H9 (cell line): ENCODE results near the gene KAT2B. TPM values are rescaled to one million over a fixed set of nuclear protein-coding genes. Genes with fewer than 3 reads are reported as not detected.

Experiments used
- DNase-seq: peaks from one replicate; pipeline ENCODE4 v3.0.0-alpha.2; 2017
- H2AFZ ChIP-seq: one replicate; pipeline ENCODE4 v1.6.1; 2013; ENCODE audit warnings: mild to moderate bottlenecking, low read length, control low read depth, moderate library complexity
- H2AK5ac ChIP-seq: 2 replicates; pipeline ENCODE4 v1.6.1; 2013; ENCODE audit warnings: low read length, control low read depth, mixed read lengths; ENCODE audit not compliant: insufficient read length
- H2BK120ac ChIP-seq: one replicate; pipeline ENCODE4 v1.6.1; 2013; ENCODE audit warnings: low read depth, mild to moderate bottlenecking, low read length, control low read depth, inconsistent platforms; ENCODE audit not compliant: poor library complexity, severe bottlenecking
- H2BK12ac ChIP-seq: 2 replicates; pipeline ENCODE4 v1.6.1; 2013; ENCODE audit warnings: low read length, control low read depth, mixed read lengths, low read depth; ENCODE audit not compliant: insufficient read length
- H2BK15ac ChIP-seq: 2 replicates; pipeline ENCODE4 v1.6.1; 2013; ENCODE audit warnings: low read depth, low read length, control low read depth
- H2BK20ac ChIP-seq: one replicate; pipeline ENCODE4 v1.6.1; 2013; ENCODE audit warnings: low read depth, mild to moderate bottlenecking, low read length, control low read depth, inconsistent platforms; ENCODE audit not compliant: poor library complexity, severe bottlenecking
- H2BK5ac ChIP-seq: 2 replicates; pipeline ENCODE4 v1.6.1; 2013; ENCODE audit warnings: low read length, control low read depth, mixed read lengths; ENCODE audit not compliant: insufficient read length
- H3K14ac ChIP-seq: 2 replicates; pipeline ENCODE4 v1.6.1; 2013; ENCODE audit warnings: low read length, control low read depth; ENCODE audit not compliant: insufficient read depth
- H3K18ac ChIP-seq: 2 replicates; pipeline ENCODE4 v1.6.1; 2013; ENCODE audit warnings: low read depth, mild to moderate bottlenecking, mixed read lengths, low read length, control low read depth; ENCODE audit not compliant: insufficient read length
- H3K23ac ChIP-seq: 2 replicates; pipeline ENCODE4 v1.6.1; 2013; ENCODE audit warnings: low read length, control low read depth, mixed read lengths, low read depth; ENCODE audit not compliant: insufficient read length
- H3K23me2 ChIP-seq: 2 replicates; pipeline ENCODE4 v1.6.1; 2013; ENCODE audit warnings: low read depth, mild to moderate bottlenecking, mixed read lengths, low read length, control low read depth; ENCODE audit not compliant: insufficient read length, poor library complexity, severe bottlenecking
- H3K27ac ChIP-seq: 2 replicates; pipeline ENCODE4 v1.5.1; 2013; ENCODE audit warnings: low read length, control low read depth, mixed read lengths, low read depth; ENCODE audit not compliant: insufficient read length
- H3K27me3 ChIP-seq: 2 replicates; pipeline ENCODE4 v1.6.1; 2013; ENCODE audit warnings: low read length, control low read depth, inconsistent platforms; ENCODE audit not compliant: insufficient read depth
- H3K4ac ChIP-seq: 2 replicates; pipeline ENCODE4 v1.6.1; 2013; ENCODE audit warnings: low read depth, mild to moderate bottlenecking, control low read depth, inconsistent platforms, low read length, moderate library complexity
- H3K4me1 ChIP-seq: 2 replicates; pipeline ENCODE4 v1.6.1; 2013; ENCODE audit warnings: low read length, control low read depth, inconsistent platforms; ENCODE audit not compliant: insufficient read depth
- H3K4me2 ChIP-seq: 2 replicates; pipeline ENCODE4 v1.6.1; 2013; ENCODE audit warnings: low read length, control low read depth, mixed read lengths; ENCODE audit not compliant: insufficient read length, insufficient read depth
- H3K56ac ChIP-seq: 2 replicates; pipeline ENCODE4 v1.6.1; 2013; ENCODE audit warnings: low read depth, mild to moderate bottlenecking, mixed read lengths, low read length, control low read depth; ENCODE audit not compliant: insufficient read length
- H3K79me1 ChIP-seq: 2 replicates; pipeline ENCODE4 v1.6.1; 2013; ENCODE audit warnings: low read depth, mild to moderate bottlenecking, moderate library complexity, low read length, control low read depth, inconsistent platforms; ENCODE audit not compliant: insufficient read depth, poor library complexity, severe bottlenecking
- H3K79me2 ChIP-seq: 2 replicates; pipeline ENCODE4 v1.6.1; 2013; ENCODE audit warnings: low read length, control low read depth, inconsistent platforms; ENCODE audit not compliant: insufficient read depth
- H3K9ac ChIP-seq: 2 replicates; pipeline ENCODE4 v1.6.1; 2013; ENCODE audit warnings: low read length, control low read depth, mixed read lengths; ENCODE audit not compliant: insufficient read length; ENCODE audit errors: extremely low read depth
- H3K9me3 ChIP-seq: one replicate; pipeline ENCODE4 v1.6.1; 2013; ENCODE audit warnings: low read depth, low read length, inconsistent platforms; ENCODE audit not compliant: control insufficient read depth
- H3T11ph ChIP-seq: one replicate; pipeline ENCODE4 v1.6.1; 2013; ENCODE audit warnings: mild to moderate bottlenecking, low read length, control low read depth, inconsistent platforms
- H4K20me1 ChIP-seq: one replicate; pipeline ENCODE4 v1.6.1; 2013; ENCODE audit not compliant: control insufficient read depth, insufficient read length, insufficient read depth
- H4K5ac ChIP-seq: 2 replicates; pipeline ENCODE4 v1.6.1; 2013; ENCODE audit warnings: low read depth, mild to moderate bottlenecking, mixed read lengths, low read length, control low read depth; ENCODE audit not compliant: insufficient read length
- H4K8ac ChIP-seq: replicated peaks from 2 replicates; pipeline ENCODE4 v1.6.1; 2013; ENCODE audit warnings: low read length, control low read depth, mixed read lengths, low read depth; ENCODE audit not compliant: insufficient read length
- H4K91ac ChIP-seq: 2 replicates; pipeline ENCODE4 v1.6.1; 2013; ENCODE audit warnings: low read depth, mild to moderate bottlenecking, moderate library complexity, mixed read lengths, low read length, control low read depth; ENCODE audit not compliant: insufficient read length
- H3K27ac Mint-ChIP-seq, 3 experiments: 2 replicates in 2 of 3; 3 replicates in 1 of 3; pipeline ENCODE4 v1.8.0; 2020 to 2021; ENCODE audit warnings: mixed read lengths in 3 of 3, mild to moderate bottlenecking in 1 of 3, moderate library complexity in 1 of 3
- H3K27me3 Mint-ChIP-seq: 2 replicates; pipeline ENCODE4 v1.8.0; 2021; ENCODE audit warnings: low read depth, mild to moderate bottlenecking, moderate library complexity, mixed read lengths
- H3K36me3 Mint-ChIP-seq, 3 experiments: 2 replicates in 2 of 3; 3 replicates in 1 of 3; pipeline ENCODE4 v1.8.0; 2020 to 2021; ENCODE audit warnings: low read depth in 3 of 3, mixed read lengths in 3 of 3; ENCODE audit not compliant: insufficient read depth in 1 of 3
- H3K4me1 Mint-ChIP-seq, 2 experiments: 2 replicates each; pipeline ENCODE4 v1.8.0; 2020; ENCODE audit warnings: mixed read lengths in 2 of 2
- H3K4me3 Mint-ChIP-seq, 2 experiments: 2 replicates in 1 of 2; 3 replicates in 1 of 2; pipeline ENCODE4 v1.8.0; 2020 to 2021; ENCODE audit warnings: mild to moderate bottlenecking in 2 of 2, mixed read lengths in 2 of 2, moderate library complexity in 1 of 2
- H3K9me3 Mint-ChIP-seq, 2 experiments: 2 replicates in 1 of 2; 3 replicates in 1 of 2; pipeline ENCODE4 v1.8.0; 2020; ENCODE audit warnings: mild to moderate bottlenecking in 2 of 2, mixed read lengths in 2 of 2, moderate library complexity in 1 of 2
- WGBS: extraction: QIAGEN DNeasy Blood & Tissue Kit; methylation state at CpG from one replicate; pipeline ENCODE4 v1.1.7; 2013; ENCODE audit warnings: missing lambda C conversion rate, low lambda C conversion rate, mixed read lengths; ENCODE audit not compliant: insufficient read length; ENCODE audit errors: extremely low coverage; 5-methylcytosine and 5-hydroxymethylcytosine counted together
- total RNA-seq: library from RNA; stranded (reverse); gene quantifications from 2 replicates; pipeline ENCODE4 v1.2.1, GENCODE V29; 2021
- TF ChIP-seq, protein P1 (sequence below): fragments of 200-600 bp; sonication (generic); conservative IDR thresholded peaks from 3 replicates; pipeline ENCODE4 v1.8.0; 2021; ENCODE audit warnings: antibody characterized with exemption, mild to moderate bottlenecking

Gene KAT2B
- total RNA-seq, 1 experiment from 2014 or later: 6.3 TPM

- no peak overlapping the region for H3K27ac ChIP-seq
- H2BK5ac ChIP-seq: no peak overlapping the region
- no peak overlapping the region for H3K56ac ChIP-seq
- H3K4me3 Mint-ChIP-seq: no peak overlapping the region
- DNase-seq: no peak
- H3K9me3 ChIP-seq: no peaks in the 10 kb centered on the region
- no peak overlapping the region for H3K4me2 ChIP-seq
- no peak overlapping the region for H2AK5ac ChIP-seq
- H2AFZ ChIP-seq: no peak overlapping the region
- H3K4me1 ChIP-seq: no peaks in the 10 kb centered on the region
- WGBS: no CpG with 5 or more reads among the region's 2 CpGs
- no peak overlapping the region for H2BK12ac ChIP-seq
- no peak overlapping the region for H3K18ac ChIP-seq
- H3K27ac Mint-ChIP-seq: no peak overlapping the region
- no peaks in the 10 kb centered on the region for H4K20me1 ChIP-seq
- no peak overlapping the region for H3K23ac ChIP-seq
- H3K27me3 ChIP-seq: no peaks in the 10 kb centered on the region; the same call in 1 of the 2 replicates
- H4K8ac ChIP-seq: no peak overlapping the region
- no peak overlapping the region for H3K9ac ChIP-seq
- no peaks in the 10 kb centered on the region for H3K36me3 Mint-ChIP-seq
- no peak overlapping the region for H3K14ac ChIP-seq
- no peaks in the 10 kb centered on the region for H3K23me2 ChIP-seq
- no peak overlapping the region for H2BK20ac ChIP-seq
- no peak overlapping the region for H4K5ac ChIP-seq
- no peak overlapping the region for H2BK120ac ChIP-seq
- H3K27me3 Mint-ChIP-seq: no peaks in the 10 kb centered on the region; the same call in 1 of the 2 replicates
- H3K4ac ChIP-seq: no peak overlapping the region
- peaks cover 10 to 14% of the 10 kb centered on the region in 2 experiments for H3K4me1 Mint-ChIP-seq
- no peak overlapping the region for H2BK15ac ChIP-seq
- no peak overlapping the region for H3T11ph ChIP-seq
- no peaks in the 10 kb centered on the region for H3K79me1 ChIP-seq
- no peaks in the 10 kb centered on the region for H3K79me2 ChIP-seq
- H4K91ac ChIP-seq: no peak overlapping the region
- no peaks in the 10 kb centered on the region for H3K9me3 Mint-ChIP-seq
- TF ChIP-seq, protein P1, sequence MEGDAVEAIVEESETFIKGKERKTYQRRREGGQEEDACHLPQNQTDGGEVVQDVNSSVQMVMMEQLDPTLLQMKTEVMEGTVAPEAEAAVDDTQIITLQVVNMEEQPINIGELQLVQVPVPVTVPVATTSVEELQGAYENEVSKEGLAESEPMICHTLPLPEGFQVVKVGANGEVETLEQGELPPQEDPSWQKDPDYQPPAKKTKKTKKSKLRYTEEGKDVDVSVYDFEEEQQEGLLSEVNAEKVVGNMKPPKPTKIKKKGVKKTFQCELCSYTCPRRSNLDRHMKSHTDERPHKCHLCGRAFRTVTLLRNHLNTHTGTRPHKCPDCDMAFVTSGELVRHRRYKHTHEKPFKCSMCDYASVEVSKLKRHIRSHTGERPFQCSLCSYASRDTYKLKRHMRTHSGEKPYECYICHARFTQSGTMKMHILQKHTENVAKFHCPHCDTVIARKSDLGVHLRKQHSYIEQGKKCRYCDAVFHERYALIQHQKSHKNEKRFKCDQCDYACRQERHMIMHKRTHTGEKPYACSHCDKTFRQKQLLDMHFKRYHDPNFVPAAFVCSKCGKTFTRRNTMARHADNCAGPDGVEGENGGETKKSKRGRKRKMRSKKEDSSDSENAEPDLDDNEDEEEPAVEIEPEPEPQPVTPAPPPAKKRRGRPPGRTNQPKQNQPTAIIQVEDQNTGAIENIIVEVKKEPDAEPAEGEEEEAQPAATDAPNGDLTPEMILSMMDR: no peak
These were observed 43.7 kb downstream of the KAT2B start for GRCh38 chr3:20083953-20084352.
